ENCODE data around the gene TTC34. TPM values are rescaled to one million over a fixed set of nuclear protein-coding genes. Genes with fewer than 3 reads are reported as not detected.

The TTC34 gene
- total and polyA plus RNA-seq, 2 of the 13 experiments (the other 11 are each of a cell fraction or from before 2014, with no cell fraction given): 0.07 to 0.11 TPM

- no peak overlapping the region for H2AFZ ChIP-seq (ENCODE audit: low read length)
- in situ Hi-C loops (cut with HindIII; ENCODE audit: extremely low pct_ligation_motif_present, low pct_unique_long_range_greater_than_20kb): no loop called here
- no peak overlapping the region for H3K4me2 ChIP-seq (ENCODE audit: low read depth, low read length)
- no peaks in the 10 kb centered on the region for H3K36me3 ChIP-seq (replicated peaks in 1 of 2; ENCODE audit: control insufficient read depth in 1 of 2, insufficient read depth in 2 of 2, low read length in 2 of 2)
- H3K9ac ChIP-seq (ENCODE audit: insufficient read depth, low read depth, low read length): no peak overlapping the region
- H3K4me1 ChIP-seq (ENCODE audit: insufficient read depth, low read length): no peaks in the 10 kb centered on the region
- no peak overlapping the region for H3K27ac ChIP-seq (ENCODE audit: extremely low read length, insufficient read depth, low read length)
- peaks cover 6 to 63% of the 10 kb centered on the region in 2 experiments; a peak in 4 of 5 replicates for H3K27me3 ChIP-seq (ENCODE audit: control insufficient read depth in 1 of 2, insufficient read depth in 2 of 2, low read length in 2 of 2)
- intact Hi-C loops (cut with micrococcal nuclease; ENCODE audit: unreplicated experiment): no loop called here
- H3K4me3 ChIP-seq (replicated peaks in 1 of 3; ENCODE audit: insufficient read depth in 1 of 3, low read depth in 2 of 3, low read length in 3 of 3): no peak overlapping the region
- FAIRE-seq: no peak
- no peaks in the 10 kb centered on the region for H4K20me1 ChIP-seq (ENCODE audit: insufficient read depth, low read length)
- BruUV-seq (replicated peaks): no TSS peak
- no peaks in the 10 kb centered on the region for H3K9me3 ChIP-seq (ENCODE audit: low read length)
- TF ChIP-seq ZNF3 (CRISPR knock-in tag; IDR thresholded peaks at IDR 0.05) (no peak), MBNL3 (CRISPR knock-in tag; conservative IDR thresholded peaks at IDR 0.05) (no peak), ZFP82 (CRISPR knock-in tag; IDR thresholded peaks at IDR 0.05; ENCODE audit: borderline replicate concordance) (no peak), ZNF207 (IDR thresholded peaks at IDR 0.05; ENCODE audit: borderline replicate concordance) (no peak)
- WGBS (ENCODE audit: low lambda C conversion rate): 36% methylated on average over 11 of the region's 16 CpGs
- no peak for DNase-seq (ENCODE audit: low spot score)
- ChIA-PET POLR2A (no interaction called here), CTCF (ENCODE audit: low intra/inter-chr PET ratio, low total read pairs) (no interaction called here)
- no peaks in the 10 kb centered on the region for H3K79me2 ChIP-seq (ENCODE audit: insufficient read depth, low read length)
- no peak for ATAC-seq
These were observed 46.6 kb upstream of the TTC34 start for GRCh38 chr1:2848006-2848670.

GRCh38 chr1:2847086-2847985 is 45.8 kb upstream of the TTC34 start:
- 23% methylated on average over 20 of the region's 23 CpGs for WGBS (ENCODE audit: low lambda C conversion rate)
- H3K9ac ChIP-seq (ENCODE audit: insufficient read depth, low read depth, low read length): no peak overlapping the region
- in situ Hi-C loops (cut with HindIII; ENCODE audit: extremely low pct_ligation_motif_present, low pct_unique_long_range_greater_than_20kb) (no loop called here), intact Hi-C loops (cut with micrococcal nuclease; ENCODE audit: unreplicated experiment) (no loop called here)
- BruUV-seq (replicated peaks): no TSS peak
- peaks cover 6 to 60% of the 10 kb centered on the region in 2 experiments; a peak in 4 of 5 replicates for H3K27me3 ChIP-seq (ENCODE audit: control insufficient read depth in 1 of 2, insufficient read depth in 2 of 2, low read length in 2 of 2)
- no peaks in the 10 kb centered on the region for H3K79me2 ChIP-seq (ENCODE audit: insufficient read depth, low read length)
- no peak overlapping the region for H3K4me2 ChIP-seq (ENCODE audit: low read depth, low read length)
- H3K9me3 ChIP-seq (ENCODE audit: low read length): no peaks in the 10 kb centered on the region
- ChIA-PET CTCF (ENCODE audit: low intra/inter-chr PET ratio, low total read pairs) (no interaction called here), POLR2A (no interaction called here)
- ATAC-seq (no peak; the same call in 2 of the 3 replicates), FAIRE-seq (no peak), DNase-seq (ENCODE audit: low spot score) (no peak)
- H3K36me3 ChIP-seq (replicated peaks in 1 of 2; ENCODE audit: control insufficient read depth in 1 of 2, insufficient read depth in 2 of 2, low read length in 2 of 2): no peaks in the 10 kb centered on the region
- H2AFZ ChIP-seq (ENCODE audit: low read length): no peak overlapping the region
- H3K4me1 ChIP-seq (ENCODE audit: insufficient read depth, low read length): no peaks in the 10 kb centered on the region
- H3K4me3 ChIP-seq (replicated peaks in 1 of 3; ENCODE audit: insufficient read depth in 1 of 3, low read depth in 2 of 3, low read length in 3 of 3): no peak overlapping the region
- no peaks in the 10 kb centered on the region for H4K20me1 ChIP-seq (ENCODE audit: insufficient read depth, low read length)
- H3K27ac ChIP-seq (ENCODE audit: extremely low read length, insufficient read depth, low read length): no peak overlapping the region
- TF ChIP-seq ZNF639 (CRISPR knock-in tag; conservative IDR thresholded peaks at IDR 0.05): no peak

All from HepG2 (cell line).